K562 (cell line): ENCODE data around the gene CACNA1A. TPM values are rescaled to one million over a fixed set of nuclear protein-coding genes. Genes with fewer than 3 reads are reported as not detected.
A peak's percentile ranks its signal among the peaks of the same experiment; 100 is the strongest.

Experiments used
- AFF4 ChIP-seq: sonication (generic); formaldehyde crosslinking; IDR thresholded peaks from 2 replicates; pipeline ENCODE4 v1.8.0; 2023; ENCODE audit warnings: mild to moderate bottlenecking, missing genetic modification reagents
- BCLAF1 ChIP-seq, 2 experiments: fragments of 450-650 bp in 1 of 2; IDR thresholded peaks; 2 replicates each; pipeline ENCODE4 v1.6.1; 2011 to 2017; ENCODE audit warnings: low read depth in 2 of 2, antibody characterized with exemption in 1 of 2, borderline replicate concordance in 1 of 2, low read length in 1 of 2, mild to moderate bottlenecking in 1 of 2, mixed read lengths in 1 of 2; ENCODE audit not compliant: control insufficient read depth in 1 of 2
- BRF2 ChIP-seq: IDR thresholded peaks from 3 replicates; pipeline ENCODE4 v1.6.1; 2011; ENCODE audit warnings: borderline replicate concordance, mild to moderate bottlenecking; ENCODE audit not compliant: insufficient read length, insufficient read depth
- CREBBP ChIP-seq: IDR thresholded peaks from one replicate; pipeline ENCODE4 v1.6.1; 2012; ENCODE audit warnings: low read depth, mild to moderate bottlenecking, control low read depth, inconsistent platforms, low read length
- HIVEP1 ChIP-seq: fragments of 250-450 bp; sonication (Bioruptor Pico); IDR thresholded peaks from 2 replicates; pipeline ENCODE4 v1.4.0; 2020; ENCODE audit warnings: mild to moderate bottlenecking
- MCM5 ChIP-seq: fragments of 450-650 bp; IDR thresholded peaks from 2 replicates; pipeline ENCODE4 v1.6.1; 2016; ENCODE audit warnings: low read depth
- MLLT1 ChIP-seq, 2 experiments: fragments of 450-650 bp; IDR thresholded peaks; 2 replicates each; pipeline ENCODE4 v1.6.1; 2016
- NR2C1 ChIP-seq, 2 experiments: fragments of 450-650 bp; IDR thresholded peaks; 2 replicates each; pipeline ENCODE4 v1.6.1; 2017; ENCODE audit warnings: mild to moderate bottlenecking in 2 of 2, antibody characterized with exemption in 1 of 2, inconsistent platforms in 1 of 2, missing compliant biosample characterization in 1 of 2, missing genetic modification characterization in 1 of 2
- RUNX1 ChIP-seq: sonication (generic); IDR thresholded peaks from 2 replicates; pipeline ENCODE4 v1.6.1; 2016; ENCODE audit warnings: antibody characterized with exemption, low read depth
- ZFP91 ChIP-seq: sonication (generic); formaldehyde crosslinking; IDR thresholded peaks from 2 replicates; pipeline ENCODE4 v1.8.0; 2022; ENCODE audit warnings: mild to moderate bottlenecking, missing genetic modification reagents
- ZFPM2 ChIP-seq: fragments of 250-450 bp; sonication (Bioruptor Pico); IDR thresholded peaks from 2 replicates; pipeline ENCODE4 v1.5.1; 2022; ENCODE audit warnings: mild to moderate bottlenecking
- ZNF140 ChIP-seq: fragments of 250-450 bp; sonication (Bioruptor Pico); IDR thresholded peaks from 2 replicates; pipeline ENCODE4 v1.8.0; 2021; ENCODE audit warnings: moderate library complexity, mild to moderate bottlenecking, inconsistent platforms
- ZNF253 ChIP-seq: fragments of 250-450 bp; sonication (Bioruptor Pico); conservative IDR thresholded peaks from 2 replicates; pipeline ENCODE4 v1.6.1; 2021; ENCODE audit warnings: mild to moderate bottlenecking
- ZNF707 ChIP-seq: fragments of 250-450 bp; sonication (Bioruptor Pico); conservative IDR thresholded peaks from 2 replicates; pipeline ENCODE4 v1.8.0; 2022; ENCODE audit warnings: inconsistent platforms, mild to moderate bottlenecking, moderate library complexity
- polyA plus RNA-seq, 8 experiments: library from polyadenylated mRNA; depleted of rRNA in 4 of 8; stranded (reverse) in 5 of 8; unstranded in 3 of 8; fragments of >200 nt; fragmentation: Nextera tagmentation in 2 of 8; fragmentation: Illumina TruSeq in 1 of 8; extraction: Ambion mirVana in 2 of 8; extraction: Trizol in 1 of 8; gene quantifications; 2 replicates each; pipeline versions ENCODE4 v1.2.1 to v1.2.3, GENCODE V29; 2011 to 2014; ENCODE audit warnings: inconsistent platforms in 1 of 8, missing spikeins in 1 of 8
- total RNA-seq, 7 experiments: library from RNA; depleted of rRNA in 6 of 7; stranded (reverse); fragments of >200 nt in 6 of 7; fragmentation: Illumina TruSeq in 2 of 7; extraction: Trizol in 2 of 7; gene quantifications; 2 replicates each; pipeline versions ENCODE4 v1.2.1 to v1.2.3, GENCODE V29; 2011 to 2021; ENCODE audit warnings: low replicate concordance in 1 of 7

Gene CACNA1A
- total and polyA plus RNA-seq, 9 of the 15 experiments (the other 6 are each of a cell fraction or from before 2014, with no cell fraction given) = 0.03 to 0.20 (median 0.09) TPM; not detected in 1

- 0 out of 2 replicates have a peak, but pooled peaks have one; percentile 6 for TF ChIP-seq NR2C1 (IDR thresholded peaks at IDR 0.05)
- no peak for TF ChIP-seq NR2C1 (tag; IDR thresholded peaks at IDR 0.05)
- TF ChIP-seq HIVEP1 = no peak
- no peak for TF ChIP-seq ZNF140
- TF ChIP-seq BCLAF1 (IDR thresholded peaks at IDR 0.05; ENCODE audit: borderline replicate concordance in 1 of 2, control insufficient read depth in 1 of 2, low read depth in 2 of 2, low read length in 1 of 2) = no peak
- TF ChIP-seq ZNF707 = no peak
- TF ChIP-seq ZFP91 (CRISPR knock-in tag) = no peak
- no peak for TF ChIP-seq CREBBP
- no peak for TF ChIP-seq MCM5
- TF ChIP-seq ZFPM2 = no peak
- TF ChIP-seq RUNX1 = no peak
- no peak for TF ChIP-seq BRF2
- no peak for TF ChIP-seq AFF4 (CRISPR knock-in tag)
- TF ChIP-seq ZNF253 (CRISPR knock-in tag) = no peak
- no peak for TF ChIP-seq MLLT1 (IDR thresholded peaks at IDR 0.05)
Observed at GRCh38 chr19:13164343-13165161, 341.7 kb downstream of the CACNA1A start (continued).
